GM21825 (cell line): ENCODE measurements around the gene UNK.
"Not testable (repeated sequence)": the region's sequence is repeated elsewhere in the genome, so short reads cannot be mapped to it uniquely, and the experiment has no call there.

ENCODE experiments used
- ATAC-seq: cut with Tn5 transposase; IDR thresholded peaks from one replicate; pipeline ENCODE4 v1.9.1; 2021; ENCODE audit warnings: mild to moderate bottlenecking, moderate library complexity; ENCODE audit not compliant: unreplicated experiment

Gene UNK

DNA sequence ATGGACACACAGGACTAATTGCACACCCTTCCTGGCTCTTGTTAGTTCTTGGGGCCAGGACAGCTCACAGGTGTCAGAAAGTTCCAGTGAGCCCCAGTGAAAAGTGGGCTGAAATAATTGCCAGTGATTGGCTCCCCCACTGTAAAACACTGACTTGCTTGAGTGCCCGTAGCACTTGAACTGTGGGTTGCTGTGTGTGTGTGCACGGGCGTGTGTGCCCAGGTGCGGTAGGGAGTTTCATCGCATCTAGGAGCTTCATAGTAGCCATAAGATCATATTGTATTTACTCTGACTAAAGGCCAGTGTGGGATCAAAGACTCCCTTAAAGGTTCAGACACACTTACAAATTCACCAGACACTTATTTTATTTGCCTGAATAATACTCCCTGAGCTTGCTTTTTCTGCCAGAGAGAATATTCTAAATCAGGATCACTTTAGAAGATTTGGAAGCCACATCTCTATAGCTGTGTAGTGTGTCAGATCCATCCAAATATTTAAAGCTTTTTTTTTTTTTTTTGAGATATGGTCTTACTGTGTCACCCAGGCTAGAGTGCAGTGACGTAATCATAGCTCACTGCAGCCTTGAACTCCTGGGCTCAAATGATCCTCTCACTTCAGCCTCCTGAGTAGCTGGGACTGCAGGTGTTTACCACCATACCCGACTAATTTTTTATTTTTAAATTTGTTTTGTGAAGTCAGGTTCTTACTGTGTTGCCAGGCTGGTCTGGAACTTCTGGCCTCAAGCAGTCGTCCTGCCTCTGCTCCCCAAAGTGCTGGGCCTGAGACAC is 11.4 kb downstream of the UNK start:
- ATAC-seq = no peak

DNA sequence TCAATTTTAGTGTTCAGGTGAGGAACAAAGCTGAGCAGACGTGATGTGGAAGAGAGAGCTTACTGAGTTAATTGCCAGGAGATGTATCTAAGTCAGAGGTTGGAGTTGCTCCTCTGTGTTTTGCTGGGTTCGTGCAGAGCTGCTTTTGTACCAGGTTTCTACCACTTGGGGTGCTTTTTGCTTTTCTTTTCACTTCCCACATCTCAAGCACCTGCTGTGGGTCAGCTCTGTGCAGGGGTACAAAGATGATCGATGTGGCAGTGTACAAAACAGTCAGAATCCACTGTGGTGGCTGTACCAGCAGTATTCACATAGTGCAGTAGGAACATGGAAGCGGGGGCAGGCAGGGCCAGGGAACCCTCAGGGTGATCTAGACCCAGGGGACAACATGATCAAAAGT is 14.8 kb downstream of the UNK start:
- no peak for ATAC-seq

DNA sequence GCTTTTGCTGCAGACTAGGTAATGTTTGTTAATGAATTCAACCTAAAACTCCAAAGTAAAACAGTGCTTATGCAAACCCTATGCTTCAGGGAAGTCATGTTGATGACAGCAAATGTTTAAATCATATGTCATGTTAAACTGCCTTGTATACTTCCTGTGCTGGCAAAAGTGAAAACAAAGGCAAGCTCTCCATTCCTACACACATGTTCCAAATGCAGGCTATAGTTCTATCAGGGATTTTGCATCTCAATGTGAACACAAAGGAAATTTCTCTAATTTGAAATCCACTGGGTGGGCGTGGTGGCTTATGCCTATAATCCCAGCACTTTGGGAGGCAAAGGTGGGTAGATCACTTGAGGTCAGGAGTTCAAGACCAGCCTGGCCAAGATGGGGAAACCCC is 19.3 kb downstream of the UNK start:
- no peak for ATAC-seq

DNA sequence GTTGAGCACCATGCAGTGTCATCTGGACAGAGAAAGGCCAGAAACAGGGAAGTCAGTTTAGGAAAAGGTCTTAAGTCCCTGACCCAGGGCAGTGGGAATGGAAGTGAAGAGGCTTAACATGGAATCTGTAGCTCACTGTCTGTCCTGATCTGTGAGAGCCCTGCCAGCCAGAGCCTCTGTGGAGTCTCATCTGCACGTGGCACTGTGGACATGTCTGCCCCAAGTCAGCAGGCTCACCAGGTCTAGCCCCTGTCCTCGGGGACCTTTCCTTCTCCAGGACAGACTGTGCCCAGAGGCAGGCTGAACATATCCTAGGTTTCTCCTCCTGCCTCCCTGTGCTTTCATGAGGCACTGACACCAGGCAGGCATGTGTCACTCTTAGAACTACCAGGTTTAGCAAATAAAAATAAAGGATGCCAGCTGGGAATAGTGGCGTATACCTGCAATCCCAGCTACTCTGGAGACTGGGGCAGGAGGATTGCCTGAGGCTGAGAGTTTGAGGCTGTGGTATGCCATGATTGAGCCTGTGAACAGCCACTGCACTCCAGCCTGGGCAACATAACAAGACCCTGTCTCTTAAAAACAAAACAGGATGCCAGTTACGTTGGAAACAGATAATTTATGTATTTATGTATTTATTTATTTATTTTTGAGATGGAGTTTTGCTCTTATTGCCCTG is 22.4 kb downstream of the UNK start:
- ATAC-seq = no peak

DNA sequence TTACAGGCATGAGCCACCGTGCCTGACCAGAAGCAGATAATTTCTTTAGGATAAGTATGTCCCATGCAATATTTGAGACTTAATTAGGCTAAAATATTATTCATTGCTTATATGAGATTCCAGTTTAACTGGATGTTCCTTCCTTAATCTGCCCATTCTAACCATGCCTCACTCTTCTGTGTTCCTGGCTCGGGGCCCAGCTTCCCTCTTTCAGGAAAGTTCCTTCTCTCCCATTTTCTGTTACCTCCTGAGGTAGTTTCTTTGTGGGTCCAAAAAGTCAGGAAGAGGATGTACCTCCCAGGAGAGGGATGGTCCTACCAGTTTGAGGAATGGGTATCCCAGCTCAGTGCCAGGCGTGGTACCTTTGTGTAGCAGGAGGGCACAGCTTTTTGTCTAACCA is 23.3 kb downstream of the UNK start:
- no peak for ATAC-seq

DNA sequence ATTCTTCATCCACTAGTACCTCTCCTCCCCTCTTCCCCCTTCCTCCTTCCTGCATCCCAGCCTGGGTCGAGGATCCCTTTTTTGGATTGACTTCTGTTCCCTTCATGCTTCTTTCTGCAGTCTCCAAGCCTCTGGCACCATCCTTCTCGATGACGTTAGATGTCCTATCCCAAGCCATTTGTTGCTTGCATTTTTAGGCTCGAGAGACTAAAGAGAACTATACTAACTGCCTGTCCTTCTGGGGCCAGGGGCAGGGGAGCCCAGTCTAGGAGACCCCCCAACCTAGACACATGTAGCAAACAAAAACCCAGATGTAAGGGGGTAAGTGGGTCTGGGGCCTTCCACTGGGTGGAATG is 23.9 kb downstream of the UNK start:
- no peak for ATAC-seq

DNA sequence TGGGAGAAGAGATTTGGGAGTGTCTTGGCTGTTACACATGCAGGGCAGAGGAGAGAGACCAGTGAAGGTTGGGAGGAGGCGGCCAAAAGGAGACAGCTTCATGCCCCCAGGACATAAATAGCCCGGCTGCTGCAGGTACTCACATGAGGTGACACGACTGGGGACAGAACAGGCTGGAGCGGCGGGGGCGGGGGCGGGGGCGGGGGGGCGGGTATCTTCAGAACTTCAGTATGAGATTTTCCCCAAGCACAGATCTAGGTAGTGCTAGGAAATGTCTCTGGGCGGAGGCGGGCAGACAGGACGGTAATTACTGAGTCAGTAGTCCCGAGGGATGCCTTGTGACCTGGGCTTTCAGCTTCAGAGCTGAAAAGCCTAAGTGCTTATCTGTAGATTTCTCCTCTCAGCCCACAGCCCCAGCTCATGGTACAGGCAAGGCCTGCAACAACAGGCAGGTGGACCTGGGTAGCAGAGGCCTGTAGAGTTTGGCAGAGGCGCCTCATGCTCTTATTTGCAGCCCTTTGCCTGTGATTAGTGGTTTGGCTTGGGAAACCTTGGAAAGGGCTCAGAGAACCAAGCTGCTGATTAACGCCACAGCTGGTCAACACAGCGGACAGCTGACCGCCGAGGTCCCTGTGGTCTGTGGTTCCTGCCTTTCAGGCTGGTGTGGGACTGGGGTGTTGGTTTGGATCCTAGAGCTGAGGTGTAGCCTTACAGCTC is 24.5 kb downstream of the UNK start:
- ATAC-seq = no peak

DNA sequence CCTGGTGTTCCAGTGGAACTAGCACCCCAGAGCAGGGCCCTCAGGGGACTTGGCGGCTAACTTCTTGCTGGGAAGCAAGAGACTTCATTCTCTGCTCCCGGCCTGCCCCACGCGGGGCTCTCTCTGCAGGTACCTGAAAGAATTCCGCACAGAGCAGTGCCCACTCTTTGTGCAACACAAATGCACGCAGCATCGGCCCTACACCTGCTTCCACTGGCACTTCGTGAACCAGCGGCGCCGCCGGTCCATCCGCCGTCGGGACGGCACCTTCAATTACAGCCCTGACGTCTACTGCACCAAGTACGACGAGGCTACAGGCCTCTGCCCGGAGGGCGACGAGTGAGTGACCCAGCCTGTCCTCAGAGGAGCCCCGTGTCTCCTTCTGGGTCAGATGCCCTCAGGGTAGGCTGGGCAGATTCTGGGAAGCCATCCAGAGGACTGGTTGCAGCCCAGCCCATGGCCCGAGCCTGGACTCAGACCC is 25.1 kb downstream of the UNK start:
- no peak for ATAC-seq

DNA sequence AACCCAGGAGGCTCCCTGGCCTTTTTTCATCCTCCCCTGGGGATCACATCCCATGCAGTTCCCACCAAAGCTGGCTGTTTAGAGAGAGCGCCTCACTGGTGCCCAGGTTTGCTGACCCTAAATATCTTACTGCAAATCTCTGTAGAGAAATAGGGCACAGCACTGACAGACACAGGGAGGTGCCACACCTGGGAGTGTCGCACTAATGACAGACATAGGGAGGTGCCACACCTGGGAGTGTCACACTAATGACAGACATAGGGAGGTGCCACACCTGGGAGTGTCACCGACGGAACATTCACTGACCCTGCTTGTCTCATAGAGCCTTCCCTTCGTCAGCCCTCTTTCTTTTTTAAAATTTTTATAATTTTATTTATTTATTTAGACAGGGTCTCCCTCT is 25.6 kb downstream of the UNK start:
- ATAC-seq = no peak

DNA sequence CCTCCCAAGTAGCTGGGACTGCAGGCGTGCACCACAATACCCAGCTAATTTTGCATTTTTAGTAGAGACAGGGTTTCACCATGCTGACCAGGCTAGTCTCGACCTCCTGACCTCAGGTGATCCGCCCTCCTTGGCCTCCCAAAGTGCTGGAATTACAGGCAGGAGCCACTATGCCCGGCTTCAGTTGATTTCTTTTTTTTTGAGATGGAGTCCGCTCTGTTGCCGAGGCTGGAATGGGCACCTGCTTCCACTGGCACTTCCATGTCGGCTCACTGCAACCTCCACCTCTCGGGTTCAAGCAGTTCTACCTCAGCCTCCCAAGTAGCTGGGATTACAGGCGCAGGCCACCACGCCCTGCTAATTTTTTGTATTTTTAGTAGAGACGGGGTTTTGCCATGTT is 26.1 kb downstream of the UNK start:
- not testable (repeated sequence) for ATAC-seq

DNA sequence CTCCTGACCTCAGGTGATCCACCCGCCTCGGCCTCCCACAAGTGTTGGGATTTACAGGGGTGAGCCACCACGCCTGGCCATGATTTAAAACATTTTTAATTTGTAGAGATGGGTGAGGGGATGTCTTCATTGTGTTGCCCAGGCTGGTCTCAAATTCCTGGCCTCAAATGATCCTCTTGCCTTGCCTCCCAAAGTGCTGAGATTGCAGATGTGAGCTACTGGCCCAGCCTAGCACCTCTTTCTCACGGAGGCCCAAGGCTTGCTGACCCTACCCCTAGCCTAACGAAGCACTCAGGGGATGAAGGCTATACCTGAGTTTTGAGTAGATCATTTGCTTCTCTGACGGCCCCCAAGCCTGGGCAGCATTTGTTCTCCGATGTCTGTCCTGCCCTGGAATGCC is 26.6 kb downstream of the UNK start:
- ATAC-seq = no peak

DNA sequence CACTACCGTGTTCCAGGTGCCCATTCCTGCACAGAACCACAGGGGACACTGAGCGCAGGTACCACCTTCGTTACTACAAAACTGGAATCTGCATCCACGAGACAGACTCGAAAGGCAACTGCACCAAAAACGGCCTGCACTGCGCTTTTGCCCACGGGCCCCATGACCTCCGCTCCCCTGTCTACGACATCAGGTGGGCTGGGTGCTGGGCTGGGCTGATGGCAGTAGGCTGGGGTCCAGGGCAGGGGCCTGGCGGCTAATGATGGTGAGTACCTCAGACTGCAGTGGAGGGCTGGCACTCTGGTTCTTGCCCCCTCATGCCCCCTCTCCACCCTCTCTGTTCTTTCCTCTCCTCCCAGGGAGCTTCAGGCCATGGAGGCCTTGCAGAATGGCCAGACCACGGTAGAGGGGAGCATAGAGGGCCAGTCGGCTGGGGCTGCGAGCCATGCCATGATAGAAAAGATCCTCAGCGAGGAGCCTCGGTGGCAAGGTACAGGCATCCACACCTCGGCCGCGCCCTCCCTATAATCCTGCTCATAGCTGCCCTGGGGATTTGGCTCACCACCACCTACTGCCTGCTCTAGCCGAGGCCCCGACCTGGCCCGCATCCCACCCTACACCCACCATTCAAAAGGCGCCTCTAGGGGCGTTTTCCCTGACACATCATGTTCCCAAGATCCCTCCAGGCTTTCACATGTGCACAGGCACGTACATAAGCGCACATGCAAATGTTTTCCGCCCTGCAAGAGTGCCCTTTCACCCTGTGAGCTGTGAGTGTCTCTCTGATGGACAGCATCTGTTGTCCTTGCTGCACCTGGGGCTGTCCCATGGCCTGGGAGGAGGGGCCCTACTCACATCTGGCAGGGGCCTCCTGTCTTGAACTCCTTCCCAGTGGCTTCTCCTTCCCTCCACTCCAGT is 27.7 kb downstream of the UNK start:
- no peak for ATAC-seq

DNA sequence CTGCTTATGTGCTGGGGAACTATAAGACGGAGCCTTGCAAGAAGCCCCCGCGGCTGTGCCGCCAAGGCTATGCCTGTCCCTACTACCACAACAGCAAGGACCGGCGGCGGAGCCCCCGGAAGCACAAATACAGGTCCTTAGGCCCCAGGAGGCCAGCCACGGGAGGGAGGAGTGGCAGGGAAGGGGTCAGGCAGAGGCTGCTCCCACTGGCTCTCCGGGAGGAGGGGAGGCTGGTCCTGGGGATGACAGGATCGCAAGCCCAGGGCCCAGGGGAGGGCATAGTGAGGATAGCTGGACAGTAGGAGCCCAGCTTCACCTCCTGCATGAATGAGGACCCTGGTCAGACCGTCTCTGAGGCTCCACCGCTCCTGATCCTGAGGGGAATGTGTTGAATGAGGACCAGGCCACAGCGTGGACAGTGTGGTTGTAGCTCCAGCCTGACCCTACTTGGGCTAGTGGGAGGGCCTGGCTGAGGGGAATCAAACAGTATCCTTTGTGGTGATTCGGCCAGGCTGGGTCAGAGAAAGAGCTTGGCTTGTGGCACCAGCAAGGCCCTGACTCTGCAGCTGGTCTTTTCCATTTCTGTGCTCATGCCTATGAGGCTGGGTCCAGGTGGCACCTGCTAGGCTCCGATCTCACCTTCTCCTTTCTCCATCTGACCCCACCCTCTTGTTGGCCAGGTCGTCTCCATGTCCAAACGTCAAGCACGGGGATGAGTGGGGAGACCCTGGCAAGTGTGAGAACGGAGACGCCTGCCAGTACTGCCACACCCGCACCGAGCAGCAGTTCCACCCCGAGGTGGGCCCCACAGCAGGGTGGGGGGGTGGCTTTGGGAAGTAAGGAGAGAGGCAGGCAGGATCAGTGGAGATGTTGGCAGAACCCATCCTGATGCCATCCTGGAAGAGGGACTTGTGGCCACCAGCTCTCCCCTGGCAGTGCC is 28.7 kb downstream of the UNK start:
- no peak for ATAC-seq

DNA sequence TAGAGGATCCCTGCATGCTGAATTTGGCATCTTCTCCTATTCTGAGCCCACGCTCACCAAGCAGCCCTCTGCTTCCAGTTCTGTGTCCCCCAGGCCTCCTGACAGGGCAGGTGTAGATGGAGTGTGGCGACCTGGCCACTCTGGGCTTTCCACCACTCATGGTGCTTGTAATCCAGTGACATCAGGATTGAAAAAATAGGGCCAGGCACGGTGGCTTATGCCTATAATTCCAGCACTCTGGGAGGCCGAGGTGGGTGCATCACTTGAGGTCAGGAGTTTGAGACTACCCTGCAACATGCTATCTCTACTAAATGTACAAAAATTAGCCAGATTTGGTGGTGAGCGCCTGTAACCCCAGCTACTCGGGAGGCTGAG is 29.4 kb downstream of the UNK start:
- no peak for ATAC-seq

DNA sequence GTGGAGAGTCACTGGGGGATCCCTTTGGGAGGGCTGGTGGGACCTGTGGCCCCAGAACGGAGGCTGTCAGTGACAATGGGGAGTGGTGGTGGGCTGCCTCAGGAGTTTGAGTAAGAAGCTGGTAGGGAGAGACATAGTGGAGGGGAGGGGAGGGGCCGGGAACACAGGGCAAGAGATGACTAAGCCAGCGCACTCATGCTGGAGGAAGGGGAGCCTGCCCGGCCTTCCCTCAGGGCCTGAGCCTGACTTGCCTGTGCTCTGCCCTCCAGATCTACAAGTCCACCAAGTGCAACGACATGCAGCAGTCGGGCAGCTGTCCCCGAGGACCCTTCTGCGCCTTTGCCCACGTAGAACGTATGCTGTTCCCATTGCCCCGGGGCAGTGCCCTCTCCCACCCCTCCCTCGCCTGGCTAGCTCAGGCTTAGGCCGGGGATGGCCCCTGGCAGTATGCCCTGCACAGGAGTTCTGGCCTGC is 30.3 kb downstream of the UNK start:
- ATAC-seq = no peak

DNA sequence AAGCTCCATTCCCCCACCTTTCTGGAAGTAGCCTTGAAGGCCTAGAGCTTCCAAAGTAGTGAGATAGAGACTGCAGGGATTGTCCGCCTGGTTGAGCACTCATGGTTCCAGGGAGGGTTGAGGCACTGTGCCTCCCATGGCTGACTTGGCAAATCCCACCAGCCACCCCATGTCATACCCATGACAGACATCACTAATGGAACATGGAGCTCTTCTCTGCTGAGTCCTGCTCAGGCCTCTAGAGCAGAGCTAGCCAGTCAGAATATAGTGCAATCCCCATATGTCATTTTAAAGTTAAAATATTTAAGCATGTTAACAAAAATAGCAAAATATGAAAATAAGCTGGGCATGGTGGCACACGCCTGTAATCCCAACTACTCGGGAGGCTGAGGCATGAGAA is 30.8 kb downstream of the UNK start:
- ATAC-seq = no peak

DNA sequence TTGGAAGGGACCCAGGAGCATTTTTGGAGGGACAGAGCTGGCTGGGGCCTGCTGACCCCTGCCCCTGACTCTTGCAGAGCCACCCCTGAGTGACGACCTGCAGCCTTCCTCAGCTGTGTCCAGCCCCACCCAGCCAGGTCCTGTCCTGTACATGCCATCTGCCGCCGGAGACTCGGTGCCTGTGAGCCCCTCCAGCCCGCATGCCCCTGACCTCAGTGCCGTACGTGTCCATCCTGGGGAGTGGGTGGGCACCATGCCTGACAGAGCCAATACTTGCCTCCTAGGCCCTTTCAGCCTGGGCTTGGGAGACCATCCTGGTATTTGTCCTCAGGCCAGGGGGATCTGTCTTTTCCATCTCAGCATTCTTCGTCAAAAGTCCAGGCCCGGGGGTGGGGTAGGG is 32.1 kb downstream of the UNK start:
- ATAC-seq = no peak

DNA sequence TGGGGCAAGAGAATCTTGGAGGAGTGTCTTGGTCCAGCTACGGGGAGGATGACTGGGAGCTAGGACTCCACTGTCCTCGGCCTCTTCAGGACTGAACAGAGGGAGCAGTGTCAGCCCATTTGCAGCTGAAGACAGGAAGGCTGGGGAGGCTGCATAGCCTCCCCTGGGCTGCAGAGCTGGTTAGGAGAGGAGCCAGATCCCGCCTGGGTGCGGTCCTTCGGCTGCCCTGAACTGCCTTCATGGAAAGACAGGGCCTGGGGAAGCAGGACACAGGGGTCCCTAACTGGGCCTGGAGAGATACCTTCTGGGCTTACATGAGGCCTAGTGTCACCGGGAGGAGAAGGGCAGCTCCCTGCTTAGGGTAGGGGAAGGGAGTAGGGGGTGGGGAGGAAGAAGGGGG is 33.0 kb downstream of the UNK start:
- ATAC-seq = no peak

DNA sequence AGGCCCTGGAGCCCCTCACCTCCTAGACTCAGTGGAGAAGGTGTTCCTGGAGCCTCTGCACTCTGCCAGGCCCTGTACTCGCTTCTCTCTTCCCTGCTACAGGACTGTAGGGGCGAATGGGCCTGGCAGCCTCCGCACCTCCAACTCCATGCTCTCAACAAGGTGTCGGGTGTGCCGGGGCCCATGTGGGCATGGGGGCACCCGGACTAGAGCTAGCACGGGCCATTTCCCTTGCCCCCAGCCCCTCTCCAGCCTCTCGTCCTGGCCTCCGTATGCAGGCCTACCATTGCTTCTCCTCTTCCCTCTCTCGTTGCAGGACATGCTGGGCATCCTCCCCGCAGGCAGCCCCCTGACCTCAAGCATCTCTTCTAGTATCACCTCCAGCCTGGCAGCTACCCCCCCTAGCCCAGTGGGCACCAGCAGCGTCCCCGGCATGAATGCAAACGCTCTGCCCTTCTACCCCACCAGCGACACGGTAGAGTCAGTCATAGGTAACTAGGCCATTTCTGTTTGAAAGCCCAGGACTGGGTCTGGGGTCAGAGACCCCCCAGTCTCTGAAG is 33.8 kb downstream of the UNK start:
- no peak for ATAC-seq
